K562 (cell line): ENCODE data around the gene SLCO2A1. TPM values are rescaled to one million over a fixed set of nuclear protein-coding genes. Genes with fewer than 3 reads are reported as not detected.

ENCODE experiments used
- ATAC-seq: fragments of 200-7000 bp; cut with Tn5 transposase; 3 replicates; pipeline ENCODE4 v1.9.1; 2020; ENCODE audit warnings: moderate library complexity
- BruUV-seq: library from RNA; stranded (reverse); fragments of 400-500 nt; replicated peaks from 2 replicates; lab custom pipeline; 2021; lab: Mats Ljungman, UMichigan
- CTCF ChIA-PET: fragments of 300-600 bp; formaldehyde crosslinking; extraction: SDS; loops from one replicate; lab custom pipeline; 2021; ENCODE audit warnings: low intra/inter-chr PET ratio; lab: Yijun Ruan, JAX
- POLR2A ChIA-PET: fragments of 300-600, 350-650 bp; sonication (Branson Sonifier 250); formaldehyde crosslinking; extraction: SDS; loops from one replicate; lab custom pipeline; 2021; ENCODE audit warnings: antibody characterized with exemption, inconsistent platforms; lab: Yijun Ruan, JAX
- DNase-seq, 4 experiments: peaks; one replicate each; pipeline versions ENCODE4 v3.0.0 to v3.0.0-alpha.2; 2011 to 2018; ENCODE audit warnings: low spot score in 3 of 4, mixed read lengths in 3 of 4; ENCODE audit errors: extremely low read depth in 1 of 4
- FAIRE-seq: peaks from 2 replicates; lab custom pipeline; 2011; peaks lifted over from hg19 to GRCh38; lab: Jason Lieb, UNC
- H2AFZ ChIP-seq: 2 replicates; pipeline ENCODE4 v1.6.0; 2011; ENCODE audit warnings: low read depth, low read length, control low read depth, inconsistent platforms
- H3K27ac ChIP-seq: fragments of 200-600 bp; 3 replicates; pipeline ENCODE4 v1.8.0; 2011; ENCODE audit warnings: low read depth, mild to moderate bottlenecking, control low read depth, inconsistent platforms, low read length, moderate library complexity, mixed read lengths; ENCODE audit errors: extremely low read depth
- H3K27me3 ChIP-seq, 2 experiments: fragments of 300-600 bp in 1 of 2; 2 replicates in 1 of 2; 3 replicates in 1 of 2; pipeline versions ENCODE4 v1.6.0 to v1.8.0; 2011; ENCODE audit warnings: inconsistent platforms in 2 of 2, low read length in 2 of 2, mild to moderate bottlenecking in 1 of 2, mixed read lengths in 1 of 2, moderate library complexity in 1 of 2; ENCODE audit not compliant: control insufficient read depth in 2 of 2, insufficient read depth in 2 of 2
- H3K36me3 ChIP-seq: fragments of 300-600 bp; 3 replicates; pipeline ENCODE4 v1.8.0; 2011; ENCODE audit warnings: mild to moderate bottlenecking, low read length, inconsistent platforms; ENCODE audit not compliant: control insufficient read depth, insufficient read depth
- H3K4me1 ChIP-seq, 2 experiments: fragments of 200-600 bp in 1 of 2; replicated peaks in 1 of 2; 2 replicates in 1 of 2; 3 replicates in 1 of 2; pipeline versions ENCODE4 v1.5.1 to v1.8.0; 2011; ENCODE audit warnings: inconsistent platforms in 2 of 2, low read length in 2 of 2, mild to moderate bottlenecking in 1 of 2, mixed read lengths in 1 of 2, moderate library complexity in 1 of 2; ENCODE audit not compliant: control insufficient read depth in 2 of 2, insufficient read depth in 2 of 2
- H3K4me2 ChIP-seq: 2 replicates; pipeline ENCODE4 v1.6.1; 2011; ENCODE audit warnings: low read length, control low read depth, inconsistent platforms, mixed read lengths; ENCODE audit not compliant: insufficient read depth
- H3K4me3 ChIP-seq: fragments of 200-600 bp; sonication (generic), shearing (Covaris generic); 2 replicates; pipeline ENCODE4 v1.5.1; 2016; ENCODE audit warnings: control low read depth, inconsistent platforms
- H3K79me2 ChIP-seq: fragments of 200-600 bp; 3 replicates; pipeline ENCODE4 v1.8.0; 2011; ENCODE audit warnings: low read length, inconsistent platforms; ENCODE audit not compliant: control insufficient read depth, insufficient read depth
- H3K9ac ChIP-seq, 2 experiments: 2 replicates each; pipeline versions ENCODE4 v1.6.0 to v1.6.1; 2011; ENCODE audit warnings: low read depth in 2 of 2, low read length in 2 of 2, control low read depth in 1 of 2, inconsistent platforms in 1 of 2, mild to moderate bottlenecking in 1 of 2, mixed read lengths in 1 of 2; ENCODE audit not compliant: insufficient read depth in 1 of 2
- H3K9me1 ChIP-seq: one replicate; pipeline ENCODE4 v1.6.0; 2011; ENCODE audit warnings: inconsistent platforms, mild to moderate bottlenecking, low read length, moderate library complexity; ENCODE audit not compliant: control insufficient read depth, insufficient read depth
- H3K9me3 ChIP-seq: replicated peaks from 2 replicates; pipeline ENCODE4 v1.5.1; 2011; ENCODE audit warnings: low read depth, low read length, inconsistent platforms; ENCODE audit not compliant: control insufficient read depth, insufficient read depth
- H4K20me1 ChIP-seq: replicated peaks from 2 replicates; pipeline ENCODE4 v1.6.1; 2011; ENCODE audit warnings: low read length, inconsistent platforms, mixed read lengths; ENCODE audit not compliant: control insufficient read depth, insufficient read depth
- ARHGAP35 ChIP-seq: fragments of 450-650 bp; IDR thresholded peaks from 2 replicates; pipeline ENCODE4 v1.6.1; 2018; ENCODE audit not compliant: partially characterized antibody
- ASH1L ChIP-seq: fragments of 450-650 bp; IDR thresholded peaks from 2 replicates; pipeline ENCODE4 v1.6.1; 2018; ENCODE audit warnings: borderline replicate concordance, mild to moderate bottlenecking, low read depth; ENCODE audit not compliant: partially characterized antibody
- CREB3L1 ChIP-seq: fragments of 450-650 bp; IDR thresholded peaks from 2 replicates; pipeline ENCODE4 v1.6.1; 2014; ENCODE audit warnings: low read depth, mild to moderate bottlenecking, moderate library complexity, borderline replicate concordance
- DIDO1 ChIP-seq: fragments of 450-650 bp; IDR thresholded peaks from 2 replicates; pipeline ENCODE4 v1.6.1; 2016; ENCODE audit warnings: low read depth, missing biosample characterization, missing genetic modification characterization
- GATAD2A ChIP-seq: fragments of 450-650 bp; IDR thresholded peaks from 2 replicates; pipeline ENCODE4 v1.6.1; 2017
- HDAC3 ChIP-seq: fragments of 450-650 bp; IDR thresholded peaks from 2 replicates; pipeline ENCODE4 v1.6.1; 2018; ENCODE audit warnings: borderline replicate concordance, mild to moderate bottlenecking, moderate library complexity; ENCODE audit not compliant: partially characterized antibody
- KAT2B ChIP-seq: IDR thresholded peaks from one replicate; pipeline ENCODE4 v1.6.1; 2012; ENCODE audit warnings: low read depth, mild to moderate bottlenecking, control low read depth, inconsistent platforms, low read length, moderate library complexity
- KLF13 ChIP-seq: fragments of 450-650 bp; IDR thresholded peaks from 2 replicates; pipeline ENCODE4 v1.6.1; 2016; ENCODE audit warnings: missing genetic modification characterization, low read depth, mild to moderate bottlenecking, missing compliant biosample characterization, moderate library complexity, borderline replicate concordance
- MLX ChIP-seq, 2 experiments: fragments of 450-650 bp in 1 of 2; sonication (generic) in 1 of 2; formaldehyde crosslinking; conservative IDR thresholded peaks; 2 replicates each; pipeline versions ENCODE4 v1.4.0 to v1.8.1; 2020 to 2022; ENCODE audit warnings: mild to moderate bottlenecking in 1 of 2, missing genetic modification reagents in 1 of 2
- NFE2L1 ChIP-seq: fragments of 450-650 bp; IDR thresholded peaks from 2 replicates; pipeline ENCODE4 v1.6.1; 2016; ENCODE audit warnings: missing genetic modification characterization, low read depth, mild to moderate bottlenecking, missing compliant biosample characterization, moderate library complexity, borderline replicate concordance
- TEAD2 ChIP-seq: fragments of 450-650 bp; IDR thresholded peaks from 2 replicates; pipeline ENCODE4 v1.6.1; 2016; ENCODE audit warnings: missing genetic modification characterization, control low read depth, missing compliant biosample characterization
- TRIM24 ChIP-seq, 2 experiments: fragments of 450-650 bp; IDR thresholded peaks; 2 replicates each; pipeline ENCODE4 v1.6.1; 2016
- ZNF282 ChIP-seq: sonication (generic); formaldehyde crosslinking; IDR thresholded peaks from 2 replicates; pipeline ENCODE4 v1.8.1; 2023; ENCODE audit warnings: missing genetic modification reagents
- WGBS: fragments of 100-300 bp; shearing (Covaris generic); methylation state at CpG from one replicate; pipeline ENCODE4 v1.1.6; 2016; ENCODE audit warnings: low coverage, mixed read lengths; ENCODE audit not compliant: insufficient coverage; ENCODE audit errors: missing lambda C conversion rate; 5-methylcytosine and 5-hydroxymethylcytosine counted together
- in situ Hi-C: fragments of 300-500 bp; cut with MboI; formaldehyde crosslinking; loops from 4 replicates; pipeline ENCODE4 v1.15.0; 2018; ENCODE audit warnings: inconsistent platforms, mixed read lengths
- intact Hi-C: fragments of 100-400 bp; cut with micrococcal nuclease; formaldehyde crosslinking; loops from 2 replicates; pipeline ENCODE4 v1.14.2; 2022
- polyA plus RNA-seq, 8 experiments: library from polyadenylated mRNA; depleted of rRNA in 4 of 8; stranded (reverse) in 5 of 8; unstranded in 3 of 8; fragments of >200 nt; fragmentation: Nextera tagmentation in 2 of 8; fragmentation: Illumina TruSeq in 1 of 8; extraction: Ambion mirVana in 2 of 8; extraction: Trizol in 1 of 8; gene quantifications; 2 replicates each; pipeline versions ENCODE4 v1.2.1 to v1.2.3, GENCODE V29; 2011 to 2014; ENCODE audit warnings: inconsistent platforms in 1 of 8, missing spikeins in 1 of 8
- total RNA-seq, 7 experiments: library from RNA; depleted of rRNA in 6 of 7; stranded (reverse); fragments of >200 nt in 6 of 7; fragmentation: Illumina TruSeq in 2 of 7; extraction: Trizol in 2 of 7; gene quantifications; 2 replicates each; pipeline versions ENCODE4 v1.2.1 to v1.2.3, GENCODE V29; 2011 to 2021; ENCODE audit warnings: low replicate concordance in 1 of 7

SLCO2A1 gene
- total and polyA plus RNA-seq, 9 of the 15 experiments (the other 6 are each of a cell fraction or from before 2014, with no cell fraction given), result 0.16 to 1.0 TPM; not detected in 7

- DNase-seq (no peak), ATAC-seq (no peak), FAIRE-seq (no peak)
- Histone ChIP-seq H3K36me3 (no peaks in the 10 kb centered on the region), H3K27ac (no peak overlapping the region), H3K27me3 (no peaks in the 10 kb centered on the region), H3K4me3 (no peak overlapping the region), H3K4me2 (no peak overlapping the region), H3K4me1 (peaks cover 3 to 11% of the 10 kb centered on the region in 2 experiments; a peak in 3 of 5 replicates), H3K79me2 (no peaks in the 10 kb centered on the region; the same call in 2 of the 3 replicates), H3K9me1 (no peaks in the 10 kb centered on the region), H2AFZ (no peak overlapping the region), H4K20me1 (no peaks in the 10 kb centered on the region; the same call in 1 of the 2 replicates), H3K9me3 (peaks cover 3% of the 10 kb centered on the region; the same call in 1 of the 2 replicates), H3K9ac (no peak overlapping the region)
- intact Hi-C loops, result no loop called here
- TF ChIP-seq ZNF282 (CRISPR knock-in tag), result no peak
- TF ChIP-seq NFE2L1 (tag), result no peak
- no peak for TF ChIP-seq KAT2B
- no peak for TF ChIP-seq MLX (CRISPR knock-in tag; conservative IDR thresholded peaks at IDR 0.05)
- no peak for TF ChIP-seq CREB3L1
- no peak for TF ChIP-seq ASH1L
- TF ChIP-seq KLF13 (tag), result no peak
- no peak for TF ChIP-seq DIDO1 (tag)
- no peak for TF ChIP-seq GATAD2A
- TF ChIP-seq ARHGAP35, result no peak
- TF ChIP-seq TRIM24 (IDR thresholded peaks at IDR 0.05), result no peak
- no peak for TF ChIP-seq HDAC3
- no peak for TF ChIP-seq TEAD2 (tag)
- no TSS peak for BruUV-seq
- ChIA-PET POLR2A (interaction anchor here (1.2 kb wide), 1 partner anchor 23 kb away, joined by 3 read pairs; no protein-coding TSS in a partner anchor), CTCF (no interaction called here)
- 50% methylated on average over 2 of the region's 4 CpGs for whole genome bisulfite sequencing
- in situ Hi-C loops, result no loop called here
Measured at GRCh38 chr3:133880886-133881455, 148.8 kb downstream of the SLCO2A1 start.
